ENCODE data around the gene ITM2B. TPM values are rescaled to one million over a fixed set of nuclear protein-coding genes. Genes with fewer than 3 reads are reported as not detected.

The ITM2B gene
- total RNA-seq, 2 donors from 2014 or later: 233 to 254 TPM

DNA sequence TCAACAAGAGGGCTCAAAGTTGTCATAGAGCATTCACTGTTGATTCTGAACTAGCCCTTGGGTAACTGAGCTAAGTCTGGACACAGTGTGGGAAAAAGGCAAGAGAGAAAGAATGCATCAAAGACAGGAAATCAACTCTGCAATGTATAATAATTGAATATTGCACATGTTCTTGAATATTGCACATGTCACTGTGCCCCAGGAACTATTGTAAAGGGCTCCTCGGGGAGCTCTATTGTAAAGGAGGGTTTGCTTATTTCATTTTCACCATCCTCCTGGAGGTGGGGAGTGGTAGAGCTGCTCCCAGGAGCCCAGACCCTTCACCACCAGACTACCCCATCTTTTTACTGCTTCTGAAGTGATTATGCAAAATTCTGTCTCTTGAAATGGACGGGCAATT is 44.4 kb upstream of the ITM2B start:
- Histone ChIP-seq H3K27me3 (no peaks in the 10 kb centered on the region), H3K36me3 (replicated peaks in 1 of 2; ENCODE audit: insufficient read depth in 1 of 2, low read depth in 2 of 2) (no peaks in the 10 kb centered on the region), H3K4me1 (no peaks in the 10 kb centered on the region), H3K4me3 (no peak overlapping the region), H3K27ac (no peak overlapping the region), H3K9me3 (no peaks in the 10 kb centered on the region)
- no peak for TF ChIP-seq POLR2A (IDR thresholded peaks at IDR 0.05)
- TF ChIP-seq, protein P1, sequence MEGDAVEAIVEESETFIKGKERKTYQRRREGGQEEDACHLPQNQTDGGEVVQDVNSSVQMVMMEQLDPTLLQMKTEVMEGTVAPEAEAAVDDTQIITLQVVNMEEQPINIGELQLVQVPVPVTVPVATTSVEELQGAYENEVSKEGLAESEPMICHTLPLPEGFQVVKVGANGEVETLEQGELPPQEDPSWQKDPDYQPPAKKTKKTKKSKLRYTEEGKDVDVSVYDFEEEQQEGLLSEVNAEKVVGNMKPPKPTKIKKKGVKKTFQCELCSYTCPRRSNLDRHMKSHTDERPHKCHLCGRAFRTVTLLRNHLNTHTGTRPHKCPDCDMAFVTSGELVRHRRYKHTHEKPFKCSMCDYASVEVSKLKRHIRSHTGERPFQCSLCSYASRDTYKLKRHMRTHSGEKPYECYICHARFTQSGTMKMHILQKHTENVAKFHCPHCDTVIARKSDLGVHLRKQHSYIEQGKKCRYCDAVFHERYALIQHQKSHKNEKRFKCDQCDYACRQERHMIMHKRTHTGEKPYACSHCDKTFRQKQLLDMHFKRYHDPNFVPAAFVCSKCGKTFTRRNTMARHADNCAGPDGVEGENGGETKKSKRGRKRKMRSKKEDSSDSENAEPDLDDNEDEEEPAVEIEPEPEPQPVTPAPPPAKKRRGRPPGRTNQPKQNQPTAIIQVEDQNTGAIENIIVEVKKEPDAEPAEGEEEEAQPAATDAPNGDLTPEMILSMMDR (IDR thresholded peaks at IDR 0.05): no peak
- intact Hi-C loops (cut with DNase I): no loop called here
- ATAC-seq (no peak), DNase-seq (no peak)
- WGBS, 2 donors: 41 to 64% methylated on average over 2 of the region's 2 CpGs

DNA sequence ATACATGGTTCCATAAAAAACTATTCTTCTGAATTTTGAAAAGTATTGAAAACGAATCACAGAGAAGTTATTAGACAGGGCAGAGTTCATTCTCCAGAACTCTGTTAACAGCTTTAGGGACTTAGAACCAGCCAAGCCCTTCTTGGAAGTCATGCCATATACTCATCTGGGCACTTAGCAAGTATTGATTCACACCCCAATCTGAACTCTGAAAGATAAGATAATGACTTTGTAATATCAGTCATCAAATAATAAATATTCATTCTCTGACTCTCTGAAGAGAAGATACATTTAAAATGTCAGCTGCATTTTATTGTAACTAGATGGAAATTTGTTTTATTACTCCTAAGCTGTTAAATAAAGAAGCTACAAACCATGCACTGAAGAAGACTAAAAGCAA is 43.8 kb upstream of the ITM2B start:
- H3K4me3 ChIP-seq: no peak overlapping the region
- no peaks in the 10 kb centered on the region for H3K9me3 ChIP-seq
- WGBS, 2 donors: 43 to 52% methylated on average over 1 of the region's 1 CpG
- H3K36me3 ChIP-seq (replicated peaks in 1 of 2; ENCODE audit: insufficient read depth in 1 of 2, low read depth in 2 of 2): no peaks in the 10 kb centered on the region
- DNase-seq: no peak
- intact Hi-C loops (cut with DNase I): no loop called here
- ATAC-seq: no peak
- no peak for TF ChIP-seq POLR2A (IDR thresholded peaks at IDR 0.05)
- TF ChIP-seq, protein P1 (IDR thresholded peaks at IDR 0.05): no peak
- H3K27ac ChIP-seq: no peak overlapping the region
- H3K27me3 ChIP-seq: no peaks in the 10 kb centered on the region
- H3K4me1 ChIP-seq: no peaks in the 10 kb centered on the region

DNA sequence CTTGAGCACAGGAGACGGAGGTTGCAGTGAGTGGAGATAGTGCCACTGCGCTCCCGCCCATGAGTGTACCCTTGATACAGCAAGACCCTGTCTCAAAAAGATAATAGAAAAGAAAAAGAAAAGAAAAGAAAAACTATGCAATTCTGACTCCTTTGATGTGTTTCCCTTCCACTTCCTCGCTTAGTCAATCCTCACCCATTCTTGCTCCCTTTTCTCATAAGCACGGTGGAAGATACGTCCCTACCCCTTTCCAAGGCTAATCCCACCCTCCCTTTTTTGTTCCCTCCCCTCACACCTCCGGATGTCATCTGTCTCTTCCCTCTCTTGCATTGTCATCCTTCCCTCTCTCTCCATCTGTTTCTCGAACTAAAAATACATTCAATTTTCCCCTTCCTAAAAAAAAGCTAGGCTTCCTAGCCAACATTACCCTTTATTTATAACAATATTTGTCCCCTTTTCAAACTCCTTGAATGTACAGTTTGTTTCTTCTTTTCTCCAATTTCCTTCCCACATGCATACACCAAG is 40.5 kb upstream of the ITM2B start:
- H3K9me3 ChIP-seq: no peaks in the 10 kb centered on the region
- DNase-seq (no peak), ATAC-seq (no peak)
- intact Hi-C loops (cut with DNase I): no loop called here
- TF ChIP-seq, protein P1 (IDR thresholded peaks at IDR 0.05): no peak
- no peak for TF ChIP-seq POLR2A (IDR thresholded peaks at IDR 0.05)
- H3K27ac ChIP-seq: no peak overlapping the region
- WGBS, 2 donors: 67 to 72% methylated on average over 8 of the region's 8 CpGs
- H3K36me3 ChIP-seq (replicated peaks in 1 of 2; ENCODE audit: insufficient read depth in 1 of 2, low read depth in 2 of 2): no peaks in the 10 kb centered on the region
- H3K4me3 ChIP-seq: no peak overlapping the region
- H3K4me1 ChIP-seq: no peaks in the 10 kb centered on the region
- H3K27me3 ChIP-seq: no peaks in the 10 kb centered on the region

DNA sequence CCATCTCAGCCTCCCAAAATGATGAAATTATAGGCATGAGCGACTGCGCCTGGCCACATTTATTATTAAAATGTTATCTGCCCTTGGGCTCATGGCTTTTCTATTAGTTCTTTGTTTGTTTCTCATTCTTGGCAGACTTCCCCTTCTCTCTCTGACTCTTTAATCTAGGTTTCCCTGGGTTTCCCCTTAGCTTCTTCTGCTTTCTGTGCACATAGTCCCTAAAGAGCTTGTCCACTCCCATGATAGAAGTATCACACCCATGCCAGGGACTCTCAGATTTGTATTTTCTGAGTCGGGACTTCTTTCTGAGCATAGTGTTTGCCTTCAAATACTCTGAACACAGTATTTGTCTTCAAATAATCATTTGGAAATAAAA is 38.6 kb upstream of the ITM2B start:
- no peak overlapping the region for H3K4me3 ChIP-seq
- no peaks in the 10 kb centered on the region for H3K9me3 ChIP-seq
- DNase-seq (no peak), ATAC-seq (no peak)
- no peaks in the 10 kb centered on the region for H3K4me1 ChIP-seq
- no peak for TF ChIP-seq POLR2A (IDR thresholded peaks at IDR 0.05)
- TF ChIP-seq, protein P1 (IDR thresholded peaks at IDR 0.05): no peak
- no peaks in the 10 kb centered on the region for H3K27me3 ChIP-seq
- 16 to 44% methylated on average over 3 of the region's 3 CpGs for WGBS, 2 donors
- H3K36me3 ChIP-seq (replicated peaks in 1 of 2; ENCODE audit: insufficient read depth in 1 of 2, low read depth in 2 of 2): no peaks in the 10 kb centered on the region
- intact Hi-C loops (cut with DNase I): no loop called here
- H3K27ac ChIP-seq: no peak overlapping the region

DNA sequence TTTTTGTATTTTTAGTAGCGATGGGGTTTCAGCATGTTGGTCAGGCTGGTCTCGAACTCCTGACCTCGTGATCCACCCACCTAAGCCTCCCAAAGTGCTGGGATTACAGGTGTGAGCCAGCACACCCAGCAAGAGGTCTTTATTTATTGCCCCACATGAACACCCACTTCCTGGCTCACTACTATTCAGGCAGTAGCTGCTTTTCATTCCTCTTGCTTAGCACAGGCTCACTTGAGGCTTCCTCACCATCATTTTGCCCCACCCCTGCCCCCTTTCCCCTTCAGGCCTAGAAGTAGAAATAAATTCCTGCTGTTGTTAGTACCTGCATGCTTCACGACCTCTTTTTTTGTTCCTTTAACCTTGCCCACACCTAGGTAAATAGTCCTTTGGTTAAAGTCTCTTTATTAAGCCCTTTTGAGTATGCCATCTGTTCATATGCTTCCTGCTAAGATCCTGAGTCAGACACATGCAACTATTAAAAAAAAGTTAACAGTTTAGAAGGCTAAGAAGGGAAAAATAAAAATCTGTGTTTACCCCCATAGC is 33.5 kb upstream of the ITM2B start:
- no peak overlapping the region for H3K4me3 ChIP-seq
- H3K36me3 ChIP-seq (replicated peaks in 1 of 2; ENCODE audit: insufficient read depth in 1 of 2, low read depth in 2 of 2): no peaks in the 10 kb centered on the region
- no peak for ATAC-seq
- 52 to 64% methylated on average over 4 of the region's 4 CpGs for WGBS, 2 donors
- H3K4me1 ChIP-seq: no peaks in the 10 kb centered on the region
- no peaks in the 10 kb centered on the region for H3K27me3 ChIP-seq
- intact Hi-C loops (cut with DNase I): no loop called here
- TF ChIP-seq POLR2A (IDR thresholded peaks at IDR 0.05): no peak
- TF ChIP-seq, protein P1 (IDR thresholded peaks at IDR 0.05): no peak
- DNase-seq: no peak
- no peak overlapping the region for H3K27ac ChIP-seq
- no peaks in the 10 kb centered on the region for H3K9me3 ChIP-seq
